HG02884 (cell line): ENCODE results near the gene ESYT3.
"Not testable (repeated sequence)": the region's sequence is repeated elsewhere in the genome, so short reads cannot be mapped to it uniquely, and the experiment has no call there.

Experiments used
- ATAC-seq: cut with Tn5 transposase; IDR thresholded peaks from one replicate; pipeline ENCODE4 v1.9.1; 2021; ENCODE audit warnings: mild to moderate bottlenecking, moderate library complexity; ENCODE audit not compliant: unreplicated experiment

ESYT3 gene

GRCh38 chr3:138408751-138409570 lies 25.5 kb upstream of the ESYT3 start:
- ATAC-seq = no peak

DNA sequence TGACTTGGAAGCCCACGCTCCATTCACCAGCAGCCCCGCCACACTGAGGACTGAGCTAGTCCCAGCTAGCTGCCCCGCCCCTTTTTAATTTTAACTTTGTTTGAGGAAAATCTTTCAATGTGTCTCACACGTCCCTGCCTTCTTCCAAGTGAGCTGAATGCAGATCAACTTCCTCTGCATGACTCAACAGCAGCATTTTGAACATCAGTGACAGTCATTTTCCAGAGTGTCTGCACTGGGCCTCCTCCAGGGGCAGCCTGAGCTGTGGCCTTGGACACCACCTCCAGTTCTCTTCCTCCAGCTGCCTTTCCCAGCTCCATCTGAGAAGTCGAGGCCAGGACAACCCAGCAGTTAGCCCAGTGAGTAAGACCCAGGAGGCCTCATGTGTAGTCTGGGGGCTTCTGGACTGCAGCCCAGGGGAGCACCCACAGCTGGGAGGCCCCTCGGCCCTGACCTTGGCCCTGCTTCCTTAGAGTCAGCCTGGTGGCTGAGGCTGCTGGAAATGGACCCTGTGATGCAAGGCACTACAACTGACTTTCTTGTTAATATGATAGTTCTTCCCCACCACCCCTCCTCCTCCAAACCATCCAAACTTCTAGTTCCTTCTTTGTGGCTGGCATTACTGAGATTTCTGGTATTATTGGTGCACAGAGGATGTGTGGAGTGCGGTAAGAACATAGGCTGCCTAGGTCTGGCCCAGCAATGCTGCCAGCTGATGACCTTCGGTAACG lies 21.4 kb upstream of the ESYT3 start:
- no peak for ATAC-seq

GRCh38 chr3:138416236-138416635 lies 18.2 kb upstream of the ESYT3 start:
- not testable (repeated sequence) for ATAC-seq

DNA sequence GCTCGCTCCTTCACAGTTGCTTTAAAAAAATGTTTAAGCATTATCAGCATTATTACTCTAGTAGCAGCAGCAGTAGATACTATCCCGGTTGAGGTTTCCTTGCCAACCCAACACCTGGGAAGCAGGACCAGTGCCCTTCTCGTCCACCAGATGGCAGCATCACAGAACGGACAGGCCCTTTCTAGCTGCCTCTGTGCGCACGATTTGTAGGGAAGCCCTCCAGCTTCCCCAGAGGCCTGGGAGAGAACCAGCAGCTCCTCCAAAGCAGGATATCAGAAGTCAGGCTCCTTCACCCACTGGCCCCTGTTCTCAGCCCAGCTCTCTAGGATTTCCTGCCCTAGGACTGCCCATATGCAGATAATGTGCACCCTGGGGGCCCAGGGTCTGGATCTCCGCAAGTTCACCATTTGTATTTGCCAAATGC lies 16.8 kb upstream of the ESYT3 start:
- ATAC-seq = peak; percentile 90

DNA sequence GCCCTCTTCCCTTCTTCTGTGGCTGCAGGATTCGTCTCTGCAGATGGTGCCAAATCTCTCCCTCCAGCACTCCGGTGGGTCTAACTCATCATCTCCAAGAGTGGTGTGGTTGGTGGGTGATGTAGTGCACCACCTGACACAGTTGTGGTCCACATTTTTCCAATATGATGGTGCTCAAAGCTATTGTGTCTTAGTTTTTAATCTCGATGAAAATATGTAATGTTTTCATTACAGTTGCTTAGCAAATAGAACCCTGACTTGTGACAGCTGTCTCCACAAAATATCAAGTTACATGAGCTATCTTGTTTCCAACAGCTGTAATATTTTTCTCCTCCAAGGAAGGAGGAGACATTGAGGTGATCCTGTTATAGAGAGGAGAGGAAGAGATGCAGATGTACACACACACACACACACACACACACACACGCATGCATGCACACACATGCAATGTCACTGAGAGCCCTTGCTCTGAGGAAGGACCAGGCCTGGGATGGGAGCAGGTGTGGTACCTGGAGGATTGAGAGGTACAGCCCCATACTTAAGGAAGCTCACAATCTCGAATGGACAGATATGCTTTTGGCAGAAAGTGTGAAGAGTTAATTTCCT lies 15.7 kb upstream of the ESYT3 start:
- ATAC-seq = no peak

- no peak for ATAC-seq
Measured at GRCh38 chr3:138423316-138423715, 11.1 kb upstream of the ESYT3 start.

DNA sequence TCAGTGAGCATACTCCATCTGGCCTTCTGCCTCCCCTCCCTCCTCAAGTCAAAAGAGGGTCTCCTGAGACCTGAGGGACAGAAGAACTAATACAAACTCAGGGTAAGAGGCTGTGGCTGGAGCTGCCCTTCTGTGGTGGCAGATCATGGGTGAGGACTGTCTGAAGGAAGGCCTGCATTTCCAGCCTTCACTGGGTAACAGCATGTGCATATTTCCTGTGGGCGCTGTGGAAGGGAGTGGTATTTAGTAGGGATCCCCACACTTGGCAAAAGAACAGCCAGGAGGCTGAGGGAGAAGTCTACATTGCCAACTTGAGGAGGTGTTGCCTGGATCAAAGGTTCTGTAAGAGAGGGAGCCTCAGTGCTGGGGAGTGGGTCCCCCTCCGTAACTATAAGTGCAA lies 10.1 kb upstream of the ESYT3 start:
- ATAC-seq = no peak

GRCh38 chr3:138426211-138426610 lies 8.2 kb upstream of the ESYT3 start:
- ATAC-seq = no peak

GRCh38 chr3:138426754-138427153 lies 7.7 kb upstream of the ESYT3 start:
- not testable (repeated sequence) for ATAC-seq

DNA sequence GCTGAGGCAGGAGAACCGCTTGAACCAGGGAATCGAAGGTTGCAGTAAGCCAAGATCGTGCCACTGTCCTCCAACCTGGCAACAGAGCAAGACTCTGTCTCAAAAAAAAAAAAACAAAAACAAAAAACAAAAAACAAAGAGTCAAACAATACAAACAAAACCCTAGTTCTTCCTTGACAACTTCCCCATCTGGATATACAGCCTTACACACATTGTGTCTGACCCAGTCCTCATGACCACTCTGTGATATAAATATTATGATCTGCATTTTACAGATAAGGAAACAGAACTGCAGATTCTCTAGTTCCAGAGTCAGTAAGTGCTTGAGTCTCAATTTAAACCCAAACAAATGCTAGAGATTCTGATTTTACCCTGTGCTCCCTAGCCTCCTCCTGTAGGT lies 4.8 kb upstream of the ESYT3 start:
- no peak for ATAC-seq

GRCh38 chr3:138432576-138433240 lies 1.7 kb upstream of the ESYT3 start:
- ATAC-seq = no peak

DNA sequence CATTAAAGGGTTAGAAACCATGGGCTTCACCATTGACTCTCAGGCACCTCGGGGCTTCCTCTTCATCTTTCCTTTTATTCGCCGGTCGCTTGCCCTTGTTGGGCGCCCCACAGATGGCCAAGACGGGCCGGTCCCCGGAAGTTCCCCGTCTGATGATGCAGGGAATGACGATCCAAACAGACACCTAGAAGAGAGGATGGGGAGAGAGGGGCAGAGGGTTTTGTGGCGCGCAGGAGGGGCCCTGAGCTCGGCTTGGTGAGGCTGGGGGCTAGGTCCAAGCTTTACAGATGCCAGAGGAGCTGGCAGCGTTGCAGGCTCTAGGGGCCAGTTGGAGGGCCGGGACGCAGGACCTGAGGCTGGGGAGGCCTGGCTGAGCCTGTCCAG lies 532 bp upstream of the ESYT3 start:
- no peak for ATAC-seq

- ATAC-seq = no peak
Measured at GRCh38 chr3:138434875-138435772, 708 bp downstream of the ESYT3 start.

GRCh38 chr3:138435840-138436239 lies 1.4 kb downstream of the ESYT3 start:
- ATAC-seq = no peak

GRCh38 chr3:138437281-138437680 lies 2.9 kb downstream of the ESYT3 start:
- no peak for ATAC-seq

DNA sequence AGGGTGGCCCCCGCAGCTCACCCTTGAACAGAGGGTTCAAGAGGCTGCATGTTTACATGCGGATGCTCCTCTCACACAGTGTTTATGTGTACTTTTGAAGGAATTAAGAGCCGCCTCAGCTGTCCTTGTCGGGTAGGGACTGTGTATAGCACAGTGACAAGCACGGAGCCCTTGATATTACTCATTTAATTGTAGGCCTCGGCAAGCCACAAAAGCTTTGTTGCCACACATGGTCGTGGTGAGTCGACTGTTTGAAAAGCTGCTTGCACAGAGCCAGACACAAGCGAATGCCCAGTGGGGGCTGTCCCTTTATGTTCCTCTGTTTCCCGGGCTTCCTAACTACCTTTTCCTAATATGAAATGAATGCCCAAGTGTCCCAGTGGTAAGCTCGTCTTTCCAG lies 4.5 kb downstream of the ESYT3 start:
- ATAC-seq = no peak

- ATAC-seq = no peak
Measured at GRCh38 chr3:138439646-138440045, 5.2 kb downstream of the ESYT3 start.

GRCh38 chr3:138440121-138440521 lies 5.7 kb downstream of the ESYT3 start:
- no peak for ATAC-seq

GRCh38 chr3:138440596-138440995 lies 6.2 kb downstream of the ESYT3 start:
- ATAC-seq = no peak

DNA sequence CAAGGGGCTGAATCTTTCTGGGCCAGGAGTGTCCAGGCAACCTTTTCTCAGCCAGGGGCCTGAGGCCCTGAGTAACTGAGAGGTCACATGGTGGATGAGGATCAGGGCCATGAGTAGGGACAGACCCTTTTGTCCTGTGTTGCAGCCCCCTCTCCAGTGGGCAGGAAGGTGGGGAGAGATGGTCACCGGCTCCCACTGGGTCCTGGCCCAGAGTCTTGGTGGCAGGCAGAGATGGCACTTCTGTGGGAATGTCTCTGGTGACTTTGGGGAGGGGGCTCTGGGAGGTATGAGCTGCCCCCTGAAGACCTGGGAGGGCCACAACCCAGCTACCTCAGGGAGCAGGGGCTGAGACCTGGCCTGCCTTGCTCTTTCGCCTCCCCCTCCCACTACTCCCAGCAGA lies 6.8 kb downstream of the ESYT3 start:
- no peak for ATAC-seq
